H1 (cell line): ENCODE results near the gene CXCL5. TPM values are rescaled to one million over a fixed set of nuclear protein-coding genes. Genes with fewer than 3 reads are reported as not detected.

ENCODE experiments used
- CTCF ChIA-PET: fragments of 300-600 bp; sonication (Branson Sonifier 250); formaldehyde crosslinking; loops from one replicate; lab custom pipeline; 2021; ENCODE audit not compliant: partially characterized antibody; lab: Charles Lee
- POLR2A ChIA-PET: fragments of 300-600 bp; sonication (Branson Sonifier 250); formaldehyde crosslinking; loops from one replicate; lab custom pipeline; 2021; ENCODE audit warnings: inconsistent platforms; ENCODE audit not compliant: partially characterized antibody; lab: Charles Lee
- DNase-seq, 2 experiments: peaks; one replicate each; pipeline versions ENCODE4 v3.0.0 to v3.0.0-alpha.2; 2010 to 2022; ENCODE audit warnings: low spot score in 2 of 2, low read depth in 1 of 2, mixed read lengths in 1 of 2
- FAIRE-seq: peaks from 2 replicates; lab custom pipeline; 2011; peaks lifted over from hg19 to GRCh38; lab: Jason Lieb, UNC
- H2AFZ ChIP-seq: 2 replicates; pipeline ENCODE4 v1.8.1; 2012; ENCODE audit warnings: low read length, inconsistent platforms
- H2AK5ac ChIP-seq: 2 replicates; pipeline ENCODE4 v1.6.1; 2013; ENCODE audit warnings: low read depth, low read length
- H2BK120ac ChIP-seq: replicated peaks from 2 replicates; pipeline ENCODE3; 2013; ENCODE audit warnings: low read depth, low read length, inconsistent platforms
- H2BK12ac ChIP-seq: 2 replicates; pipeline ENCODE4 v1.6.1; 2013; ENCODE audit warnings: low read depth, low read length
- H2BK15ac ChIP-seq: 2 replicates; pipeline ENCODE4 v1.6.1; 2013; ENCODE audit warnings: low read length
- H2BK20ac ChIP-seq: 2 replicates; pipeline ENCODE4 v1.6.1; 2013; ENCODE audit warnings: low read length
- H2BK5ac ChIP-seq: 2 replicates; pipeline ENCODE4 v1.6.1; 2013; ENCODE audit warnings: low read depth, low read length
- H3K14ac ChIP-seq: 2 replicates; pipeline ENCODE4 v1.6.1; 2013; ENCODE audit warnings: inconsistent platforms; ENCODE audit not compliant: insufficient read length
- H3K18ac ChIP-seq: 2 replicates; pipeline ENCODE4 v1.6.1; 2013; ENCODE audit warnings: low read length; ENCODE audit errors: extremely low read depth
- H3K23ac ChIP-seq: 2 replicates; pipeline ENCODE4 v1.6.1; 2013; ENCODE audit warnings: inconsistent platforms; ENCODE audit not compliant: insufficient read length
- H3K23me2 ChIP-seq: 2 replicates; pipeline ENCODE4 v1.6.1; 2013; ENCODE audit warnings: low read depth, low read length
- H3K27ac ChIP-seq: 2 replicates; pipeline ENCODE4 v1.6.1; 2011; ENCODE audit warnings: low read depth, low read length, inconsistent platforms
- H3K27me3 ChIP-seq, 4 experiments: replicated peaks in 1 of 4; 1 replicate in 1 of 4; 2 replicates in 3 of 4; pipeline versions ENCODE4 v1.6.1 to v1.8.1; 2011 to 2013; ENCODE audit warnings: low read length in 3 of 4, mild to moderate bottlenecking in 3 of 4, inconsistent platforms in 2 of 4, mixed read lengths in 2 of 4, moderate library complexity in 1 of 4; ENCODE audit not compliant: control insufficient read depth in 3 of 4, insufficient read depth in 3 of 4; ENCODE audit errors: extremely low read depth in 1 of 4
- H3K36me3 ChIP-seq, 4 experiments: 2 replicates each; pipeline versions ENCODE4 v1.6.1 to v1.8.1; 2011 to 2013; ENCODE audit warnings: mild to moderate bottlenecking in 4 of 4, low read length in 3 of 4, moderate library complexity in 2 of 4, control low read depth in 1 of 4, inconsistent platforms in 1 of 4; ENCODE audit not compliant: insufficient read depth in 4 of 4, control insufficient read depth in 2 of 4
- H3K4ac ChIP-seq: replicated peaks from 2 replicates; pipeline ENCODE3; 2013; ENCODE audit warnings: low read length, low read depth, mixed read lengths, inconsistent platforms; ENCODE audit not compliant: insufficient read length
- H3K4me1 ChIP-seq, 4 experiments: replicated peaks in 1 of 4; 1 replicate in 1 of 4; 2 replicates in 3 of 4; pipeline versions ENCODE4 v1.6.1 to v1.8.1; 2011 to 2013; ENCODE audit warnings: low read length in 3 of 4, inconsistent platforms in 2 of 4, mixed read lengths in 1 of 4; ENCODE audit not compliant: insufficient read depth in 4 of 4, control insufficient read depth in 3 of 4
- H3K4me2 ChIP-seq, 2 experiments: 2 replicates each; pipeline versions ENCODE4 v1.6.1 to v1.8.1; 2011 to 2013; ENCODE audit warnings: low read depth in 2 of 2, low read length in 2 of 2, control low read depth in 1 of 2, inconsistent platforms in 1 of 2, mild to moderate bottlenecking in 1 of 2; ENCODE audit not compliant: insufficient read depth in 1 of 2
- H3K4me3 ChIP-seq, 4 experiments: fragments of 200-600, 300-600 bp in 1 of 4; sonication (generic), shearing (Covaris generic), sonication (Bioruptor Twin) in 1 of 4; 2 replicates each; pipeline versions ENCODE4 v1.5.1 to v1.8.1; 2011 to 2016; ENCODE audit warnings: low read length in 4 of 4, low read depth in 3 of 4, control low read depth in 2 of 4, inconsistent platforms in 2 of 4, mild to moderate bottlenecking in 2 of 4, mixed read lengths in 1 of 4, moderate library complexity in 1 of 4; ENCODE audit not compliant: insufficient read depth in 2 of 4; ENCODE audit errors: extremely low read depth in 1 of 4
- H3K56ac ChIP-seq: replicated peaks from 2 replicates; pipeline ENCODE3; 2013; ENCODE audit warnings: low read depth, mild to moderate bottlenecking, mixed read lengths, low read length, inconsistent platforms; ENCODE audit not compliant: insufficient read length
- H3K79me1 ChIP-seq: 2 replicates; pipeline ENCODE4 v1.6.1; 2013; ENCODE audit warnings: low read depth, low read length, control low read depth
- H3K79me2 ChIP-seq, 2 experiments: 2 replicates each; pipeline versions ENCODE4 v1.6.1 to v1.8.1; 2012 to 2013; ENCODE audit warnings: low read length in 2 of 2, mild to moderate bottlenecking in 2 of 2, inconsistent platforms in 1 of 2; ENCODE audit not compliant: insufficient read depth in 2 of 2, control insufficient read depth in 1 of 2
- H3K9ac ChIP-seq, 4 experiments: replicated peaks in 1 of 4; 1 replicate in 1 of 4; 2 replicates in 3 of 4; pipeline versions ENCODE4 v1.6.1 to v1.8.1; 2011 to 2013; ENCODE audit warnings: low read depth in 3 of 4, low read length in 3 of 4, control low read depth in 2 of 4, mild to moderate bottlenecking in 2 of 4, moderate library complexity in 2 of 4, inconsistent platforms in 1 of 4; ENCODE audit errors: extremely low read depth in 1 of 4
- H3K9me3 ChIP-seq, 2 experiments: 2 replicates each; pipeline versions ENCODE4 v1.6.1 to v1.8.1; 2012 to 2013; ENCODE audit warnings: mild to moderate bottlenecking in 2 of 2, moderate library complexity in 2 of 2, control low read depth in 1 of 2, inconsistent platforms in 1 of 2, low read depth in 1 of 2, low read length in 1 of 2, mixed read lengths in 1 of 2; ENCODE audit not compliant: insufficient read depth in 2 of 2
- H4K20me1 ChIP-seq, 2 experiments: replicated peaks in 1 of 2; 2 replicates each; pipeline versions ENCODE3 to v1.8.1; 2011 to 2013; ENCODE audit warnings: inconsistent platforms in 2 of 2, low read length in 2 of 2, mild to moderate bottlenecking in 1 of 2; ENCODE audit not compliant: insufficient read depth in 2 of 2, control insufficient read depth in 1 of 2
- H4K5ac ChIP-seq: 2 replicates; pipeline ENCODE4 v1.6.1; 2013; ENCODE audit warnings: low read length, low read depth, mixed read lengths, inconsistent platforms; ENCODE audit not compliant: insufficient read length
- H4K8ac ChIP-seq: 2 replicates; pipeline ENCODE4 v1.8.0; 2013; ENCODE audit warnings: mild to moderate bottlenecking, moderate library complexity, low read length, inconsistent platforms; ENCODE audit not compliant: insufficient read depth; ENCODE audit errors: extremely low read depth
- H4K91ac ChIP-seq: replicated peaks from 2 replicates; pipeline ENCODE3; 2013; ENCODE audit warnings: low read length, mixed read lengths, inconsistent platforms; ENCODE audit not compliant: insufficient read length
- CEBPB ChIP-seq: IDR thresholded peaks from 2 replicates; pipeline ENCODE4 v1.6.1; 2012; ENCODE audit warnings: low read depth, low read length
- KDM1A ChIP-seq: fragments of 200-600, 300-600 bp; sonication (generic); IDR thresholded peaks from 2 replicates; pipeline ENCODE4 v1.7.1; 2016; ENCODE audit warnings: mild to moderate bottlenecking, low read length, borderline replicate concordance
- POU5F1 ChIP-seq: IDR thresholded peaks from 2 replicates; pipeline ENCODE4 v1.6.1; 2011; ENCODE audit warnings: low read depth, mild to moderate bottlenecking, low read length, moderate library complexity
- TAF7 ChIP-seq: optimal IDR thresholded peaks from 2 replicates; pipeline ENCODE3; 2011; ENCODE audit warnings: low read depth, mild to moderate bottlenecking, inconsistent platforms, low read length, moderate library complexity, borderline replicate concordance
- WGBS, 2 experiments: shearing (Covaris generic) in 1 of 2; methylation state at CpG; one replicate each; pipeline versions ENCODE4 v1.1.6 to v1.1.7; 2013 to 2015; ENCODE audit warnings: low lambda C conversion rate in 2 of 2, mixed read lengths in 2 of 2, inconsistent platforms in 1 of 2, low coverage in 1 of 2, missing lambda C conversion rate in 1 of 2; ENCODE audit not compliant: insufficient replicate concordance in 2 of 2, insufficient coverage in 1 of 2, insufficient read length in 1 of 2; ENCODE audit errors: extremely low coverage in 1 of 2, missing lambda C conversion rate in 1 of 2; 5-methylcytosine and 5-hydroxymethylcytosine counted together
- polyA plus RNA-seq, 7 experiments: library from polyadenylated mRNA; depleted of rRNA in 3 of 7; stranded (reverse) in 5 of 7; unstranded in 2 of 7; fragments of >200 nt in 5 of 7; fragments of 200-250 nt in 2 of 7; gene quantifications; 1 replicate in 5 of 7; 2 replicates in 1 of 7; 4 replicates in 1 of 7; pipeline versions ENCODE4 v1.2.1 to v1.2.3, GENCODE V29; 2011 to 2013; ENCODE audit warnings: missing spikeins in 2 of 7, mixed read lengths in 2 of 7
- total RNA-seq: library from RNA; stranded (reverse); fragmentation: NEBNext Ultra II Directional; extraction: Animal tissue kit (Norgen Biotek cat#: 25700); gene quantifications from 2 replicates; pipeline ENCODE4 v1.2.1, GENCODE V29; 2021

The CXCL5 gene
- total and polyA plus RNA-seq, 2 of the 8 experiments (the other 6 are each of a cell fraction or from before 2014, with no cell fraction given): 10.9 to 15.6 TPM

DNA sequence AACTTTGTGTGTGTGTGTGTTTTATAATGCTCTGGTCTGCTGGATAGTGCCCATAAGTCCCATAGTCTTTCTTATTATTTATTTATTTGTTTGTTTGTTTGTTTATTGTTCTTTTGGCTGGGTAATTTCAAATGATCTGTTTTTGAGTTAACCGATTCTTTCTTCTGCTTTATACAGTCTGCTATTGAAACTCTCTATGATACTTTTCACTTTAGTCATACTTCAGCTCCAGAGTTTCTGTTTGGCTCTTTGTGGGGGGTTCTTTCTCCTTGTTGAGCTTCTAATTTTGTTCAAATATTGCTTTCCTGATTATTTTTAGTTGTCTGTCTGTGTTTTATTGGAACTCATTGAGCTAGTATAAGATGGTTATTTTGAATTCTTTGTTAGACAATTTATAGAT, 30.0 kb upstream of the CXCL5 start:
- Histone ChIP-seq H4K8ac (no peak overlapping the region), H2BK5ac (no peak overlapping the region), H3K36me3 (no peaks in the 10 kb centered on the region), H3K79me2 (no peaks in the 10 kb centered on the region), H3K56ac (no peak overlapping the region), H3K79me1 (no peaks in the 10 kb centered on the region), H3K4me2 (no peak overlapping the region), H3K23ac (no peak overlapping the region), H3K14ac (no peak overlapping the region), H2BK15ac (no peak overlapping the region), H3K4me3 (no peak overlapping the region), H2BK120ac (no peak overlapping the region), H3K4ac (no peak overlapping the region), H3K9me3 (no peaks in the 10 kb centered on the region), H2AFZ (no peak overlapping the region), H2BK20ac (no peak overlapping the region), H3K4me1 (no peaks in the 10 kb centered on the region), H4K5ac (no peak overlapping the region), H4K91ac (no peak overlapping the region), H2BK12ac (no peak overlapping the region), H3K9ac (no peak overlapping the region), H3K27ac (no peak overlapping the region), H2AK5ac (no peak overlapping the region), H4K20me1 (no peaks in the 10 kb centered on the region), H3K27me3 (no peaks in the 10 kb centered on the region), H3K23me2 (no peaks in the 10 kb centered on the region), H3K18ac (no peak overlapping the region)
- ChIA-PET POLR2A (no interaction called here), CTCF (interaction anchor here (1.8 kb wide), 1 partner anchor 10 kb away, joined by 8 read pairs; the partner anchor contains the start of gene CXCL3)
- FAIRE-seq: no peak
- 92% methylated on average over 1 of the region's 1 CpG; no CpG with 5 or more reads in 1 of the 2 experiments for WGBS, 2 experiments
- no peak for DNase-seq
- TF ChIP-seq CEBPB (no peak), TAF7 (no peak), POU5F1 (no peak), KDM1A (no peak)
